ENCODE results near the gene PRM1.

The PRM1 gene

DNA sequence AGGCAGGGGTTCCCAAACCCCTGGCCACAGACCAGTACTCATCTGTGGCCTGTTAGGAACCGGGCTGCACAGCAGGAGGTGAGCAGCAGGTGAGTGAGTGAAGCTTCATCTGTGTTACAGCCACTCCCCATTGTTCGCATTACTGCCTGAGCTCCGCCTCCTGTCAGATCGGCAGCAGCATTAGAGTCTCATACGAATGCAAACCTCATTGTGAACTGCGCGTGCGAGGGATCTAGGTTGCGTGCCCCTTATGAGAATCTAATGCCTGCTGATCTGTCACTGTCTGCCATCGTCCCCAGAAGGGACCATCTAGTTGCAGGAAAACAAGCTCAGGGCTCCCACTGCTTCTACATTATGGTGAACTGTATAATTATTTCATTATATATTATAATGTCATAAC is 39.0 kb upstream of the PRM1 start:
- Mint-ChIP-seq H3K27ac (no peak overlapping the region), H3K36me3 (ENCODE audit: low read depth) (no peaks in the 10 kb centered on the region), H3K4me3 (no peak overlapping the region), H3K27me3 (no peaks in the 10 kb centered on the region), H3K4me1 (ENCODE audit: low read depth) (peaks cover 6% of the 10 kb centered on the region), H3K9me3 (no peaks in the 10 kb centered on the region)

- Mint-ChIP-seq H3K9me3 (no peaks in the 10 kb centered on the region), H3K36me3 (ENCODE audit: low read depth) (no peaks in the 10 kb centered on the region), H3K4me1 (ENCODE audit: low read depth) (peaks cover under 1% of the 10 kb centered on the region), H3K27me3 (no peaks in the 10 kb centered on the region), H3K27ac (no peak overlapping the region), H3K4me3 (no peak overlapping the region)
These were observed 38.5 kb upstream of the PRM1 start for GRCh38 chr16:11319529-11320146.

DNA sequence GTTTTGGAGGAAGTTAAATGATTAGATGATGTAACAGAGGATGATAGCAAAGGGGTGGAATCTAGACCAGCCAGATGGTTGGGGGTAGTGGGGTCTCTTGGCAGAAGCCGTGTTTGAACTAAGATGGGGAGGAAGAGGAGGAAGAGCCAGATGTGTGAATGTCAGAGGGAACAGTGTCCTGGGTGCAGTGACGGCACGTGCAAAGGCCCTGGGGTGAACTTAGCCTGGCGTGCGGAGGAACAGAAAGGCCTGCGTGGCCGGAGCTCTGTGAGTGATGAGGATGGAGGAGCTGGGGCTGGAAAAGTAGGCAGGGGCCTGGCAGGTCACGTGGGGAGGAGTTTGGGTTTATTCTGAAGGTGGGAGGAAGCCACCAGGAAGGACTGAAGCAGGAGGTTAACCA is 37.7 kb upstream of the PRM1 start:
- Mint-ChIP-seq H3K4me1 (ENCODE audit: low read depth) (peaks cover 3% of the 10 kb centered on the region), H3K27me3 (no peaks in the 10 kb centered on the region), H3K4me3 (no peak overlapping the region), H3K36me3 (ENCODE audit: low read depth) (no peaks in the 10 kb centered on the region), H3K9me3 (no peaks in the 10 kb centered on the region), H3K27ac (peak overlapping the region; percentile 16)

DNA sequence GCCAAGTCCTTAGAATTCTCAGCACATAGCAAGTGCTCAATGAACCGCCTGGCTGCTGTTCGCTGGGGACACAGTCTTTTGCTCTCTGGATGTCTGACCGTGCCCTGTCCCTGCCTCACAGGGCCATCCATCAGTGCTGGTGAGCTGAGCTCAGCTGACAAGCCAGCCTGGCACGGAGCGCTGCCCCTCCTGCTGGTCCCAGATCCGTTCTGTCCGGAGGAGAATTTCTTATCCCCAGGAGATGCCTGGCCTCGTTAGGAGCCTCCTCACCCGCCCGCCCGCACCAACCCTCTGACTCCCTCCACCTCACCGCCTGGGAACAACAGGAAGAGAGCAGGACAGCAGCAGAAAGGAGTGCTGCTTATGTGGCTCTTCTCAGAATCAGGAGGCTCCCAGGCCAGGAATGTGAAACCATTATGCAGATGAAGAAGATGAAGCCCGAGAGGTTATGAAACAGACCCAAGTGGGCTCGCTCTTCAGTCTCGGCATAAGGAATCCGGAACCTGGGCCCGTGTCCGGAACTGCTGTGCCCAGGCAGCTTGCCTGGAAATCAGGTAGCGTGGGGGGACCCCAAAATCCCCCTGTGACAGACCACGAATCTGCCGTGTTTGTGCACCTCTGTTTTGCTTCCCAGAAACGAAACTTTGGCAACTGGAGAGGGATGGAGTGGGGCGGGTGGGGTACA is 35.3 kb upstream of the PRM1 start:
- no peaks in the 10 kb centered on the region for H3K36me3 Mint-ChIP-seq (ENCODE audit: low read depth)
- no peak overlapping the region for H3K27ac Mint-ChIP-seq
- H3K27me3 Mint-ChIP-seq: no peaks in the 10 kb centered on the region
- no peak overlapping the region for H3K4me3 Mint-ChIP-seq
- H3K9me3 Mint-ChIP-seq: no peaks in the 10 kb centered on the region
- H3K4me1 Mint-ChIP-seq (ENCODE audit: low read depth): peaks cover 26% of the 10 kb centered on the region

DNA sequence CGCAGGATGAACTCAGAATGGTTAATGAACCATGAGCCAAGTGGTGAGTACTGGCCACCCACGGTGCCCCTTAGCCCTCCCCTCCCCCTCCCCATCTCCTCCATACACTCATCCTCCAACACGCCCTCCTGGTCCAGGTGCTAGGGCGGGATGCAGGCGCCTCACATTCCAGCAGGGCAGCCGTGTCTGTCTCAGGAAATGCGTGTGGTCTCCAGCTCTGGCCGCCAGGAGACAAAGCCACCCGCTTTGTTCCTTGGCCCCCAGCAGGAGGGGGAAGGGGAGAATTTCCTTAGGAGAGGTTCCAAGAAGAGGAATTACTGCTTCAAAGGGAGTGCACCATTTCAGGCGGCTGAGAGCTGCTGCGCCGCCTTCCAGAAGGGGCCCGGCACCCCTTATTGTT is 34.4 kb upstream of the PRM1 start:
- Mint-ChIP-seq H3K36me3 (ENCODE audit: low read depth) (no peaks in the 10 kb centered on the region), H3K9me3 (no peaks in the 10 kb centered on the region), H3K27ac (no peak overlapping the region), H3K4me3 (no peak overlapping the region), H3K27me3 (no peaks in the 10 kb centered on the region), H3K4me1 (ENCODE audit: low read depth) (peaks cover 35% of the 10 kb centered on the region)

DNA sequence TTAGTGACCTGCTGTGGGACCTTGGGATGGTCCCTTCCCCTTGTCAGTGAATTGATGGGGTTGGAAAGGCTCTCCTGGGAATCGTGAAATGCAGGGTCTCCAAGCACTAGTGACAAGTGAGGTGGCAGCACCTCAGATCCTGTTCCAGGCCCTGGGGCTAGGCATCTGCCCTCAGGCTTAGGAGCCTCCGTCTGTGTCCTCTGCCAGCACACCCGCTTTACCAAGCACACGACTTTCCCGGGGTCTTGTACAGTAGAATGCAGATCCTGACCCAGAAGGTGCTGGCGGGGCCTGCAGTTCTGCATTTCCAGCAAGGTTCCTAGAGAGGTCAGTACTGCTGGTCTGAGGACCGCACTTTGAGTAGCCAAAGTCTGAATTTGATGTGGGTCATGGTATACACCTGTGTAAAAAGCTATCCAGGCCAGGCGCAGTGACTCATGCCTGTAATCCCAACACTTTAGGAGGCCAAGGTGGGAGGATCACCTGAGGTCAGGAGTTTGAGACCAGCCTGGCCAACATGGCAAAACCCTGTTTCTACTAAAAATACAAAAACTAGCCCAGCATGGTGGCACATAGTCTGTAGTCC is 33.3 kb upstream of the PRM1 start:
- Mint-ChIP-seq H3K4me1 (ENCODE audit: low read depth) (peaks cover 45% of the 10 kb centered on the region), H3K27me3 (no peaks in the 10 kb centered on the region), H3K27ac (no peak overlapping the region), H3K9me3 (no peaks in the 10 kb centered on the region), H3K4me3 (no peak overlapping the region), H3K36me3 (ENCODE audit: low read depth) (no peaks in the 10 kb centered on the region)

DNA sequence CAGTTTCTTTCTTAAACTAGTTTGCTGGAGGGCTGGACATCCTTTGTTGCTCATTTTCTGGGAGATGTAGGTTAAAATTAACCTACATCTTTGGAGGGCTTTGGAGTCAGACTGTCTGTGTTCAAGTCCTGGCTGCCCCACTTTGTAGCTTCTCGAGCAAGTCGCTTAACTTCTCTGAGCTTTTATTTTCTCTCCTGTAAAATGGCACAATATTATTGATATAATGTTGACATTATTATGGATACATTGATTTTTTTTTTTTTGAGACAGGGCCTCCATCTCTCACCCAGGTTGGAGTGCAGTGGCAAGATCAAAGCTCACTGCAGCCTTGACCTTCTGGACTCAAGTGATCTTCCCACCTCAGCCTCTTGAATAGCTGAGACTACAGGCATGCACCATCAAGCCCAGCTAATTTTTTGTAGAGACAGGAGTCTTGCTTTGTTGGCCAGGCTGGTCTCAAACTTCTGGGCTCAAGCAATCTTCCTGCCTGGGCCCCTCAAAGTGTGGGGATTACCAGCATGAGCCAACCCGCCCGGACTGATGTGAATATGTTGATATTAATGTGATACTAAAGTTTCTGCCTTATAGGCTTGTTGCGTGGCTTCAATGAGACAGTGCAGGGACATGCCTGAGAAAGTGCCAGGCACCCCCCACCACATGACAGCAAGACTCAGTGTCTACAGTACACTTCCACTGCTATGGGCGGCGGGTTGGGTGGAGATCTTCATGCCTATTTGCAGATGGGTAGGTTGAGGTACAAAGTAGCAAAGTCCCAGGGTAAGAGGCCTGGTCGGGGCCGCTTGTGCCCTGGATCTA is 32.6 kb upstream of the PRM1 start:
- Mint-ChIP-seq H3K4me3 (no peak overlapping the region), H3K4me1 (ENCODE audit: low read depth) (peaks cover 46% of the 10 kb centered on the region), H3K9me3 (no peaks in the 10 kb centered on the region), H3K36me3 (ENCODE audit: low read depth) (no peaks in the 10 kb centered on the region), H3K27ac (no peak overlapping the region), H3K27me3 (no peaks in the 10 kb centered on the region)

GRCh38 chr16:11312718-11313492 is 31.8 kb upstream of the PRM1 start:
- H3K36me3 Mint-ChIP-seq (ENCODE audit: low read depth): no peaks in the 10 kb centered on the region
- H3K9me3 Mint-ChIP-seq: no peaks in the 10 kb centered on the region
- peak overlapping the region; percentile 5 for H3K4me3 Mint-ChIP-seq
- peak overlapping the region; percentile 12 for H3K27ac Mint-ChIP-seq
- H3K27me3 Mint-ChIP-seq: no peaks in the 10 kb centered on the region
- peaks cover 52% of the 10 kb centered on the region for H3K4me1 Mint-ChIP-seq (ENCODE audit: low read depth)

GRCh38 chr16:11310997-11311561 is 29.9 kb upstream of the PRM1 start:
- Mint-ChIP-seq H3K4me1 (ENCODE audit: low read depth) (peaks cover 58% of the 10 kb centered on the region), H3K36me3 (ENCODE audit: low read depth) (no peaks in the 10 kb centered on the region), H3K9me3 (no peaks in the 10 kb centered on the region), H3K4me3 (no peak overlapping the region), H3K27me3 (no peaks in the 10 kb centered on the region), H3K27ac (peak overlapping the region; percentile 79)

DNA sequence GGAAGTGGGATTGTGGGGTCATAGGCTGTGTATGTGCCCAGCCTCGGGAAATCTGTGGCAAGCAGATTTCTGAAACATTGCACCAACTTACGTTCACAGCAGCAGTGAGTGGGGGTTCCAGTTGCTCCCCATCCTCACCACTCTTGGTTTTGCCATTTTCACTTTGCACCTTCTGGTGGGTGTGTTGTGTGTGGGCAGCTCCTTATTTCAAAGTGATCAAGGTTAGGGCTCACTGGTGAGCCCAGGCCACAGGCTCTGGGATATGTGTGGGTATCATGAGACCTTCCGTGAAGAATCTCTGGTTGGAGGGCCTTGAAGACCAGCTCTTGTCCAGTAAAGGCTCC is 29.5 kb upstream of the PRM1 start:
- H3K4me3 Mint-ChIP-seq: no peak overlapping the region
- no peaks in the 10 kb centered on the region for H3K27me3 Mint-ChIP-seq
- H3K27ac Mint-ChIP-seq: peak overlapping the region; percentile 79
- H3K4me1 Mint-ChIP-seq (ENCODE audit: low read depth): peaks cover 58% of the 10 kb centered on the region
- H3K9me3 Mint-ChIP-seq: no peaks in the 10 kb centered on the region
- no peaks in the 10 kb centered on the region for H3K36me3 Mint-ChIP-seq (ENCODE audit: low read depth)

- Mint-ChIP-seq H3K4me1 (ENCODE audit: low read depth) (peaks cover 58% of the 10 kb centered on the region), H3K27me3 (no peaks in the 10 kb centered on the region), H3K27ac (peak overlapping the region; percentile 79), H3K4me3 (no peak overlapping the region), H3K9me3 (no peaks in the 10 kb centered on the region), H3K36me3 (ENCODE audit: low read depth) (no peaks in the 10 kb centered on the region)
These were observed 28.9 kb upstream of the PRM1 start for GRCh38 chr16:11309895-11310633.

- Mint-ChIP-seq H3K4me1 (ENCODE audit: low read depth) (peaks cover 54% of the 10 kb centered on the region), H3K4me3 (no peak overlapping the region), H3K9me3 (no peaks in the 10 kb centered on the region), H3K27ac (no peak overlapping the region), H3K36me3 (ENCODE audit: low read depth) (no peaks in the 10 kb centered on the region), H3K27me3 (no peaks in the 10 kb centered on the region)
These were observed 27.6 kb upstream of the PRM1 start for GRCh38 chr16:11308493-11309283.

Data from stimulated activated naive CD8-positive, alpha-beta T cell treated with anti-CD3 and anti-CD28 coated beads, Interleukin-15, Interleukin-2, amounts not matched to agents 100 ng/mL and 50 ng/mL, for 24 hours (primary cell).